ENCODE measurements around the gene HIRA. TPM values are rescaled to one million over a fixed set of nuclear protein-coding genes. Genes with fewer than 3 reads are reported as not detected.

The HIRA gene
- total RNA-seq, 1 experiment from 2014 or later: 27.0 TPM

Other genes starting within 250 kb of the HIRA start
- 14.4 and 17.7 TPM in 2 replicates for gene CLTCL1, start 140.0 kb downstream of the HIRA start, total RNA-seq (2014; rRNA removed)
- 41.4 and 51.0 TPM in 2 replicates for gene MRPL40, start 812 bp upstream of the HIRA start, total RNA-seq (2014; rRNA removed)
- 20.2 and 21.0 TPM in 2 replicates for gene C22orf39, start 16.0 kb upstream of the HIRA start, total RNA-seq (2014; rRNA removed)
- gene UFD1, start 47.5 kb upstream of the HIRA start, total RNA-seq (2014; rRNA removed): 81.3 and 82.5 TPM in 2 replicates
- 62.3 and 67.6 TPM in 2 replicates for gene CDC45, start 48.2 kb upstream of the HIRA start, total RNA-seq (2014; rRNA removed)
- gene CLDN5, start 92.7 kb upstream of the HIRA start, total RNA-seq (2014; rRNA removed): 4.9 and 11.1 TPM in 2 replicates